Adrenal gland (tissue), 12 donors: Measurements from ENCODE around the gene CFAP410. TPM values are rescaled to one million over a fixed set of nuclear protein-coding genes. Genes with fewer than 3 reads are reported as not detected.

Source experiments
- DNase-seq, 7 donors: peaks; one replicate each; pipeline ENCODE4 v3.0.0-alpha.2; 2019 to 2020
- H3K27ac ChIP-seq, 5 donors: fragments of 200-600 bp; sonication (generic) in 4 of 5; 1 replicate in 3 of 5; 2 replicates in 2 of 5; pipeline versions ENCODE4 v1.5.1 to v1.8.0; 2016 to 2020; ENCODE audit warnings: mild to moderate bottlenecking in 1 of 5
- H3K27me3 ChIP-seq: fragments of 200-600 bp; 2 replicates; pipeline ENCODE4 v1.8.0; 2021
- H3K36me3 ChIP-seq, 2 donors: fragments of 200-600 bp; replicated peaks in 1 of 2; 1 replicate in 1 of 2; 2 replicates in 1 of 2; pipeline versions ENCODE4 v1.5.1 to v1.8.0; 2018 to 2022
- H3K4me1 ChIP-seq, 2 donors: fragments of 200-600 bp; replicated peaks in 1 of 2; 1 replicate in 1 of 2; 2 replicates in 1 of 2; pipeline versions ENCODE4 v1.5.1 to v1.8.0; 2018 to 2021
- H3K4me3 ChIP-seq, 4 donors: fragments of 200-600 bp; sonication (generic) in 3 of 4; one replicate each; pipeline ENCODE4 v1.5.1; 2016 to 2018
- H3K9me3 ChIP-seq, 3 donors: fragments of 200-600 bp; sonication (generic) in 1 of 3; replicated peaks in 1 of 3; 1 replicate in 2 of 3; 2 replicates in 1 of 3; pipeline versions ENCODE4 v1.5.1 to v1.8.0; 2016 to 2021
- CTCF ChIP-seq, 6 experiments: fragments of 450-650 bp in 4 of 6; fragments of 200-600 bp in 2 of 6; sonication (generic) in 1 of 6; IDR thresholded peaks; 1 replicate in 5 of 6; 2 replicates in 1 of 6; pipeline versions ENCODE4 v1.5.1 to v1.8.0; 2016 to 2021; ENCODE audit warnings: antibody characterized with exemption in 6 of 6, mild to moderate bottlenecking in 2 of 6, moderate library complexity in 1 of 6
- POLR2A ChIP-seq, 2 donors: fragments of 450-650 bp; IDR thresholded peaks; one replicate each; pipeline ENCODE4 v1.6.1; 2017; ENCODE audit warnings: antibody characterized with exemption in 2 of 2, mild to moderate bottlenecking in 2 of 2, moderate library complexity in 1 of 2
- WGBS, 4 donors: extraction: QIAGEN DNeasy Blood & Tissue Kit in 2 of 4; methylation state at CpG; one replicate each; pipeline versions ENCODE4 v1.1.5 to v1.1.7; 2013 to 2017; 5-methylcytosine and 5-hydroxymethylcytosine counted together
- intact Hi-C, 2 donors: fragments of 100-400 bp; cut with DNase I; formaldehyde crosslinking; loops; one replicate each; pipeline versions ENCODE4 v1.14.1 to v1.15.0; 2022 to 2023
- polyA plus RNA-seq, 3 donors: library from polyadenylated mRNA; stranded (reverse); fragments of 200-250 nt in 2 of 3; fragments of 350-450 nt in 1 of 3; fragmentation: Illumina TruSeq in 1 of 3; extraction: RNeasy Lipid Tissue Mini Kit (QIAGEN cat#74804) in 1 of 3; gene quantifications; one replicate each; pipeline ENCODE4 v1.2.3, GENCODE V29; 2013 to 2014
- total RNA-seq, 9 donors: library from RNA; depleted of rRNA in 4 of 9; stranded (reverse); fragments of >200 nt in 4 of 9; fragments of 120-200 nt in 1 of 9; fragmentation: NEBNext Ultra II Directional in 1 of 9; extraction: Animal tissue kit (Norgen Biotek cat#: 25700) in 1 of 9; gene quantifications; one replicate each; pipeline versions ENCODE4 v1.1.0 to v1.2.4, GENCODE V29; 2013 to 2023
- donor health status: healthy with polysubstance abuse.
- donor health status: Bipolar disorder and iron deficiency.
- donor health status: DM: yes; HTN: yes; CAD: no.
- donor health status: DM: no; HTN: no; CAD: no.
- donor health status: DM: no; HTN: no; CAD: no.
- donor health status: DM: yes; HTN: yes; CAD: no.

The CFAP410 gene
- total and polyA plus RNA-seq, 12 donors, result 1.4 to 149 (median 37.0) TPM

GRCh38 chr21:44291936-44292811 is 47.0 kb downstream of the CFAP410 start:
- H3K4me3 ChIP-seq, result no peak overlapping the region
- H3K27me3 ChIP-seq, result peaks cover under 1% of the 10 kb centered on the region
- H3K27ac ChIP-seq, result no peak overlapping the region
- 66 to 70% (median 66%) methylated on average over 14 to 25 of the region's 25 CpGs for WGBS, 4 donors
- TF ChIP-seq CTCF (IDR thresholded peaks at IDR 0.05) (no peak), POLR2A (IDR thresholded peaks at IDR 0.05) (no peak)
- no peaks in the 10 kb centered on the region for H3K36me3 ChIP-seq
- H3K4me1 ChIP-seq, result peaks cover 0 to 6% of the 10 kb centered on the region in 2 donors
- intact Hi-C loops, result no loop called here
- peak in 1 of 7 donors; percentile 7 for DNase-seq
- no peaks in the 10 kb centered on the region for H3K9me3 ChIP-seq

- no peaks in the 10 kb centered on the region for H3K9me3 ChIP-seq
- peaks cover 10% of the 10 kb centered on the region for H3K27me3 ChIP-seq
- peaks cover 0 to 6% of the 10 kb centered on the region in 2 donors for H3K4me1 ChIP-seq
- no peaks in the 10 kb centered on the region for H3K36me3 ChIP-seq
- no peak overlapping the region for H3K4me3 ChIP-seq
- WGBS, 4 donors, result 75 to 97% (median 83%) methylated on average over 6 to 33 of the region's 33 CpGs
- peak in 1 of 7 donors; percentile 4 for DNase-seq
- no peak overlapping the region for H3K27ac ChIP-seq
- TF ChIP-seq POLR2A (IDR thresholded peaks at IDR 0.05) (no peak), CTCF (IDR thresholded peaks at IDR 0.05) (no peak)
- intact Hi-C loops, result no loop called here
These were observed 47.9 kb downstream of the CFAP410 start for GRCh38 chr21:44291078-44291935.

- TF ChIP-seq CTCF (IDR thresholded peaks at IDR 0.05) (no peak), POLR2A (IDR thresholded peaks at IDR 0.05) (no peak)
- Histone ChIP-seq H3K4me1 (peaks cover 0 to 10% of the 10 kb centered on the region in 2 donors), H3K27ac (no peak overlapping the region), H3K4me3 (no peak overlapping the region), H3K36me3 (no peaks in the 10 kb centered on the region), H3K9me3 (no peaks in the 10 kb centered on the region), H3K27me3 (peaks cover 14% of the 10 kb centered on the region)
- DNase-seq, result no peak
- WGBS, 4 donors, result 80 to 82% (median 81%) methylated on average over 11 to 16 of the region's 16 CpGs
- intact Hi-C loops, result no loop called here
These were observed 48.7 kb downstream of the CFAP410 start for GRCh38 chr21:44290327-44291077.
